Vagina (tissue), 2 donors: Measurements from ENCODE around the gene ZNF516. TPM values are rescaled to one million over a fixed set of nuclear protein-coding genes. Genes with fewer than 3 reads are reported as not detected.
A peak's percentile ranks its signal among the peaks of the same experiment; 100 is the strongest.

Source experiments
- DNase-seq, 2 donors: peaks; one replicate each; pipeline ENCODE4 v3.0.0-alpha.2; 2017; ENCODE audit errors: extremely low spot score in 2 of 2
- H3K27ac ChIP-seq: fragments of 200-600 bp; sonication (generic); one replicate; pipeline ENCODE4 v1.5.1; 2019
- H3K27me3 ChIP-seq: fragments of 200-600 bp; sonication (generic); one replicate; pipeline ENCODE4 v1.5.1; 2019
- H3K36me3 ChIP-seq, 2 donors: fragments of 200-600 bp; sonication (generic); one replicate each; pipeline ENCODE4 v1.5.1; 2017 to 2019
- H3K4me1 ChIP-seq: fragments of 200-600 bp; sonication (generic); one replicate; pipeline ENCODE4 v1.5.1; 2019
- H3K4me3 ChIP-seq, 2 donors: fragments of 200-600 bp; sonication (generic); 1 replicate in 1 of 2; 2 replicates in 1 of 2; pipeline ENCODE4 v1.5.1; 2016 to 2019
- H3K9me3 ChIP-seq: fragments of 200-600 bp; sonication (generic); one replicate; pipeline ENCODE4 v1.5.1; 2019
- CTCF ChIP-seq, 3 experiments: fragments of 450-650 bp in 2 of 3; fragments of 200-600 bp in 1 of 3; sonication (generic) in 1 of 3; IDR thresholded peaks; one replicate each; pipeline ENCODE4 v1.5.1; 2017 to 2019; ENCODE audit warnings: antibody characterized with exemption in 3 of 3, mild to moderate bottlenecking in 2 of 3, moderate library complexity in 2 of 3
- POLR2A ChIP-seq, 2 donors: fragments of 450-650 bp; IDR thresholded peaks; one replicate each; pipeline ENCODE4 v1.6.1; 2017; ENCODE audit warnings: antibody characterized with exemption in 2 of 2, mild to moderate bottlenecking in 2 of 2, moderate library complexity in 2 of 2
- POLR2AphosphoS5 ChIP-seq, 2 donors: sonication (generic); formaldehyde crosslinking; IDR thresholded peaks; one replicate each; pipeline ENCODE4 v1.9.0; 2017; ENCODE audit warnings: antibody characterized with exemption in 2 of 2, mild to moderate bottlenecking in 2 of 2, low read depth in 1 of 2; ENCODE audit not compliant: insufficient read depth in 1 of 2
- intact Hi-C: fragments of 100-400 bp; cut with DNase I; formaldehyde crosslinking; loops from one replicate; pipeline ENCODE4 v1.15.1; 2023
- total RNA-seq: library from RNA; depleted of rRNA; stranded (reverse); fragments of >200 nt; gene quantifications from one replicate; pipeline ENCODE4 v1.2.3, GENCODE V29; 2016

ZNF516 gene
- total RNA-seq, 1 donor from 2014 or later = 46.4 TPM

GRCh38 chr18:76335859-76336640, 159.0 kb downstream of the ZNF516 start:
- TF ChIP-seq POLR2AphosphoS5 (IDR thresholded peaks at IDR 0.05; ENCODE audit: insufficient read depth in 1 of 2, low read depth in 1 of 2) = no peak
- no peak for TF ChIP-seq POLR2A (IDR thresholded peaks at IDR 0.05)
- no peak for TF ChIP-seq CTCF (IDR thresholded peaks at IDR 0.05)
- H3K4me1 ChIP-seq = no peaks in the 10 kb centered on the region
- no peaks in the 10 kb centered on the region for H3K36me3 ChIP-seq
- no peaks in the 10 kb centered on the region for H3K9me3 ChIP-seq
- no peaks in the 10 kb centered on the region for H3K27me3 ChIP-seq
- no peak overlapping the region for H3K4me3 ChIP-seq
- intact Hi-C loops = no loop called here
- no peak overlapping the region for H3K27ac ChIP-seq
- peak in 1 of 2 donors; percentile 54 for DNase-seq

DNA sequence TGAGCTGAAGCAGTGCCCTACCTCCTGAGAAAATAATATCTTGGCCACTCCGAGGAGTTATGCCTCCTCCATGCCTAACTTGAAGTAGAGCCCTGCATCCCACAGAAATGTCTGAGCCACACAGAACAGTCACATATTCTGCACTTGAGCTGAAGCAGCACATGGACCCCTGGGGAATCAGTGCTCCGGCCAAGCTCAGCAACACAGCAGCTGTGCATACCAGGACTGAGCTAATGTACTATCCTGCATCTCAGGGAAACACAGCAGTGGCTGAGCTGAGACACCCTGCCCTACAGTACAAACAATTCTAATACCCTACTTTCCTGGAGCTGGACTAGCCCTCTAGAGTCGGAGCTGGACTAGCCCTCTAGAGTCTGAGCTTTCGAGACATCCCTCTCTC, 166.9 kb downstream of the ZNF516 start:
- no peak for DNase-seq
- no peaks in the 10 kb centered on the region for H3K4me1 ChIP-seq
- H3K36me3 ChIP-seq = no peaks in the 10 kb centered on the region
- TF ChIP-seq POLR2AphosphoS5 (IDR thresholded peaks at IDR 0.05; ENCODE audit: insufficient read depth in 1 of 2, low read depth in 1 of 2) (no peak), CTCF (IDR thresholded peaks at IDR 0.05) (no peak), POLR2A (IDR thresholded peaks at IDR 0.05) (no peak)
- no peak overlapping the region for H3K4me3 ChIP-seq
- intact Hi-C loops = no loop called here
- no peaks in the 10 kb centered on the region for H3K27me3 ChIP-seq
- no peak overlapping the region for H3K27ac ChIP-seq
- H3K9me3 ChIP-seq = no peaks in the 10 kb centered on the region

DNA sequence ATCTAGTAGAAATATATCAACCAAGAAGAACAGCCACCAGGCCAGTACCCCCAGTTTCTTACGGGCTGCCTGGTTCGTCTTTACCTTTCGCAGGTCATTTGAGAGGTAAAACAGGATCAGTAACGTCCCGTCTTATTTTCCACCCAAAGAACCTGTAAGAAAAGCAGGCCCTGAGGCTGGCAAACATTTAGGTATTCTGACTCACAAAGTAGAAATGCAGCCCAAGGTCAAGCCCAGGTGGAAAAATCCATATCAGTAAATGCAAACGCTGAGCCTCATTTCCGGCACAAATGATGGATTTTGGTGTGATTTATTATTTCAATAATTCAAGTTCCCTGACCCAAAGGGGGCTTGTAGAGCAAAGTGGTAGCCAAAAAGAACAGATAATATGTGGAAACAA, 171.2 kb downstream of the ZNF516 start:
- TF ChIP-seq POLR2A (IDR thresholded peaks at IDR 0.05) (no peak), POLR2AphosphoS5 (IDR thresholded peaks at IDR 0.05; ENCODE audit: insufficient read depth in 1 of 2, low read depth in 1 of 2) (no peak), CTCF (IDR thresholded peaks at IDR 0.05) (no peak)
- Histone ChIP-seq H3K4me3 (no peak overlapping the region), H3K4me1 (no peaks in the 10 kb centered on the region), H3K36me3 (no peaks in the 10 kb centered on the region), H3K27ac (no peak overlapping the region), H3K9me3 (no peaks in the 10 kb centered on the region), H3K27me3 (no peaks in the 10 kb centered on the region)
- no peak for DNase-seq
- intact Hi-C loops = no loop called here

- H3K4me3 ChIP-seq = no peak overlapping the region
- H3K4me1 ChIP-seq = no peaks in the 10 kb centered on the region
- no peak for DNase-seq
- no peaks in the 10 kb centered on the region for H3K9me3 ChIP-seq
- TF ChIP-seq CTCF (IDR thresholded peaks at IDR 0.05) (no peak), POLR2AphosphoS5 (IDR thresholded peaks at IDR 0.05; ENCODE audit: insufficient read depth in 1 of 2, low read depth in 1 of 2) (no peak), POLR2A (IDR thresholded peaks at IDR 0.05) (no peak)
- no peak overlapping the region for H3K27ac ChIP-seq
- no peaks in the 10 kb centered on the region for H3K27me3 ChIP-seq
- intact Hi-C loops = no loop called here
- no peaks in the 10 kb centered on the region for H3K36me3 ChIP-seq
These were observed 172.4 kb downstream of the ZNF516 start for GRCh38 chr18:76322686-76323085.

DNA sequence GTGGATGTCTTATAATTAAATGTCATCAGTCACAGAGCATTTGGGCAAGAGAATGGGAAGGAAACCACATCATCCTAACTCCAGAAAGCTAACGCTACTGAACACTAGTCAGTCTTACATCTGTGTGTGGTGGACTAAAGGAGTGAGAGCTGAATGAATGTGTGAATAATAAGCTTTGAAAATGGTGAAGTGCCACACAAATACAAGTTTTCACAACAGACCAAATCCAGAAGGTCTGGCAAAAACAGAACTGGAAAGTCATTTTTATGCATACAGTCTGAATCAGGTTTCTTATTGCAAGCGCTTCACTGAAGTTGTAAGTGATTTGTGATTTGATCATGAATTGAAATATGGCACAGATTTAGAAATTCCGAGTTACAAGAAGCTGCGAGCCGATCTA, 175.7 kb downstream of the ZNF516 start:
- Histone ChIP-seq H3K4me3 (no peak overlapping the region), H3K9me3 (no peaks in the 10 kb centered on the region), H3K27me3 (no peaks in the 10 kb centered on the region), H3K27ac (no peak overlapping the region), H3K36me3 (no peaks in the 10 kb centered on the region), H3K4me1 (no peaks in the 10 kb centered on the region)
- TF ChIP-seq CTCF (IDR thresholded peaks at IDR 0.05) = no peak
- TF ChIP-seq POLR2AphosphoS5 (IDR thresholded peaks at IDR 0.05; ENCODE audit: insufficient read depth in 1 of 2, low read depth in 1 of 2) = no peak
- TF ChIP-seq POLR2A (IDR thresholded peaks at IDR 0.05) = no peak
- no peak for DNase-seq
- intact Hi-C loops = no loop called here
